K562 (cell line): ENCODE measurements around the gene PBX2. TPM values are rescaled to one million over a fixed set of nuclear protein-coding genes. Genes with fewer than 3 reads are reported as not detected.

Experiments used
- ATAC-seq: fragments of 200-7000 bp; cut with Tn5 transposase; 3 replicates; pipeline ENCODE4 v1.9.1; 2020; ENCODE audit warnings: moderate library complexity
- BruUV-seq: library from RNA; stranded (reverse); fragments of 400-500 nt; replicated peaks from 2 replicates; lab custom pipeline; 2021; lab: Mats Ljungman, UMichigan
- CTCF ChIA-PET: fragments of 300-600 bp; formaldehyde crosslinking; extraction: SDS; loops from one replicate; lab custom pipeline; 2021; ENCODE audit warnings: low intra/inter-chr PET ratio; lab: Yijun Ruan, JAX
- POLR2A ChIA-PET: fragments of 300-600, 350-650 bp; sonication (Branson Sonifier 250); formaldehyde crosslinking; extraction: SDS; loops from one replicate; lab custom pipeline; 2021; ENCODE audit warnings: antibody characterized with exemption, inconsistent platforms; lab: Yijun Ruan, JAX
- DNase-seq, 4 experiments: peaks; one replicate each; pipeline versions ENCODE4 v3.0.0 to v3.0.0-alpha.2; 2011 to 2018; ENCODE audit warnings: low spot score in 3 of 4, mixed read lengths in 3 of 4; ENCODE audit errors: extremely low read depth in 1 of 4
- FAIRE-seq: peaks from 2 replicates; lab custom pipeline; 2011; peaks lifted over from hg19 to GRCh38; lab: Jason Lieb, UNC
- H2AFZ ChIP-seq: 2 replicates; pipeline ENCODE4 v1.6.0; 2011; ENCODE audit warnings: low read depth, low read length, control low read depth, inconsistent platforms
- H3K27ac ChIP-seq: fragments of 200-600 bp; 3 replicates; pipeline ENCODE4 v1.8.0; 2011; ENCODE audit warnings: low read depth, mild to moderate bottlenecking, control low read depth, inconsistent platforms, low read length, moderate library complexity, mixed read lengths; ENCODE audit errors: extremely low read depth
- H3K27me3 ChIP-seq, 2 experiments: fragments of 300-600 bp in 1 of 2; 2 replicates in 1 of 2; 3 replicates in 1 of 2; pipeline versions ENCODE4 v1.6.0 to v1.8.0; 2011; ENCODE audit warnings: inconsistent platforms in 2 of 2, low read length in 2 of 2, mild to moderate bottlenecking in 1 of 2, mixed read lengths in 1 of 2, moderate library complexity in 1 of 2; ENCODE audit not compliant: control insufficient read depth in 2 of 2, insufficient read depth in 2 of 2
- H3K36me3 ChIP-seq: fragments of 300-600 bp; 3 replicates; pipeline ENCODE4 v1.8.0; 2011; ENCODE audit warnings: mild to moderate bottlenecking, low read length, inconsistent platforms; ENCODE audit not compliant: control insufficient read depth, insufficient read depth
- H3K4me1 ChIP-seq, 2 experiments: fragments of 200-600 bp in 1 of 2; replicated peaks in 1 of 2; 2 replicates in 1 of 2; 3 replicates in 1 of 2; pipeline versions ENCODE4 v1.5.1 to v1.8.0; 2011; ENCODE audit warnings: inconsistent platforms in 2 of 2, low read length in 2 of 2, mild to moderate bottlenecking in 1 of 2, mixed read lengths in 1 of 2, moderate library complexity in 1 of 2; ENCODE audit not compliant: control insufficient read depth in 2 of 2, insufficient read depth in 2 of 2
- H3K4me2 ChIP-seq: 2 replicates; pipeline ENCODE4 v1.6.1; 2011; ENCODE audit warnings: low read length, control low read depth, inconsistent platforms, mixed read lengths; ENCODE audit not compliant: insufficient read depth
- H3K4me3 ChIP-seq: fragments of 200-600 bp; sonication (generic), shearing (Covaris generic); 2 replicates; pipeline ENCODE4 v1.5.1; 2016; ENCODE audit warnings: control low read depth, inconsistent platforms
- H3K79me2 ChIP-seq: fragments of 200-600 bp; 3 replicates; pipeline ENCODE4 v1.8.0; 2011; ENCODE audit warnings: low read length, inconsistent platforms; ENCODE audit not compliant: control insufficient read depth, insufficient read depth
- H3K9ac ChIP-seq, 2 experiments: 2 replicates each; pipeline versions ENCODE4 v1.6.0 to v1.6.1; 2011; ENCODE audit warnings: low read depth in 2 of 2, low read length in 2 of 2, control low read depth in 1 of 2, inconsistent platforms in 1 of 2, mild to moderate bottlenecking in 1 of 2, mixed read lengths in 1 of 2; ENCODE audit not compliant: insufficient read depth in 1 of 2
- H3K9me1 ChIP-seq: one replicate; pipeline ENCODE4 v1.6.0; 2011; ENCODE audit warnings: inconsistent platforms, mild to moderate bottlenecking, low read length, moderate library complexity; ENCODE audit not compliant: control insufficient read depth, insufficient read depth
- H3K9me3 ChIP-seq: replicated peaks from 2 replicates; pipeline ENCODE4 v1.5.1; 2011; ENCODE audit warnings: low read depth, low read length, inconsistent platforms; ENCODE audit not compliant: control insufficient read depth, insufficient read depth
- H4K20me1 ChIP-seq: replicated peaks from 2 replicates; pipeline ENCODE4 v1.6.1; 2011; ENCODE audit warnings: low read length, inconsistent platforms, mixed read lengths; ENCODE audit not compliant: control insufficient read depth, insufficient read depth
- CC2D1A ChIP-seq: fragments of 450-650 bp; IDR thresholded peaks from 2 replicates; pipeline ENCODE4 v1.6.1; 2017; ENCODE audit warnings: mild to moderate bottlenecking
- ETV5 ChIP-seq: sonication (generic); formaldehyde crosslinking; IDR thresholded peaks from 2 replicates; pipeline ENCODE4 v1.4.0; 2020; ENCODE audit warnings: low read depth, mild to moderate bottlenecking, missing genetic modification reagents
- FIP1L1 ChIP-seq: fragments of 200-400 bp; formaldehyde crosslinking; IDR thresholded peaks from 2 replicates; pipeline ENCODE4 v1.6.1; 2018; ENCODE audit warnings: mild to moderate bottlenecking, low read depth, low read length; ENCODE audit not compliant: poor library complexity, severe bottlenecking
- KLF10 ChIP-seq: fragments of 250-450 bp; sonication (Bioruptor Pico); IDR thresholded peaks from 2 replicates; pipeline ENCODE4 v1.6.1; 2021; ENCODE audit warnings: matching md5 sums
- LEF1 ChIP-seq: fragments of 450-650 bp; IDR thresholded peaks from 2 replicates; pipeline ENCODE4 v1.6.1; 2016; ENCODE audit warnings: mild to moderate bottlenecking
- MYBL2 ChIP-seq, 2 experiments: fragments of 450-650 bp in 1 of 2; sonication (generic) in 1 of 2; formaldehyde crosslinking in 1 of 2; IDR thresholded peaks; 2 replicates each; pipeline versions ENCODE4 v1.6.1 to v1.8.1; 2017 to 2022; ENCODE audit warnings: borderline replicate concordance in 1 of 2, inconsistent platforms in 1 of 2, low read depth in 1 of 2, mild to moderate bottlenecking in 1 of 2, missing genetic modification reagents in 1 of 2, moderate library complexity in 1 of 2
- POLR3G ChIP-seq: IDR thresholded peaks from 2 replicates; pipeline ENCODE4 v1.6.1; 2011; ENCODE audit not compliant: insufficient read length, insufficient replicate concordance; ENCODE audit errors: extremely low read depth
- RAD21 ChIP-seq, 2 experiments: fragments of 250-450 bp in 1 of 2; fragments of 450-650 bp in 1 of 2; sonication (Bioruptor Pico) in 1 of 2; formaldehyde crosslinking in 1 of 2; IDR thresholded peaks in 1 of 2; conservative IDR thresholded peaks in 1 of 2; 2 replicates each; pipeline versions ENCODE4 v1.4.0 to v1.8.0; 2020 to 2022; ENCODE audit warnings: mild to moderate bottlenecking in 2 of 2, moderate library complexity in 1 of 2
- RAD51 ChIP-seq: fragments of 450-650 bp; IDR thresholded peaks from 2 replicates; pipeline ENCODE4 v1.7.1; 2016; ENCODE audit warnings: low read depth, mild to moderate bottlenecking, borderline replicate concordance
- RB1 ChIP-seq: fragments of 450-650 bp; IDR thresholded peaks from 2 replicates; pipeline ENCODE4 v1.6.1; 2017; ENCODE audit warnings: low read depth, mild to moderate bottlenecking
- SMC3 ChIP-seq: conservative IDR thresholded peaks from 2 replicates; pipeline ENCODE4 v1.6.1; 2011; ENCODE audit warnings: low read depth, low read length, improper control_type of control experiment; ENCODE audit not compliant: insufficient read depth
- STAG1 ChIP-seq: sonication (generic); formaldehyde crosslinking; IDR thresholded peaks from 2 replicates; pipeline ENCODE4 v1.5.0; 2020; ENCODE audit warnings: missing genetic modification reagents, borderline replicate concordance
- WHSC1 ChIP-seq: IDR thresholded peaks from one replicate; pipeline ENCODE4 v1.6.1; 2012; ENCODE audit warnings: low read length, control low read depth, inconsistent platforms
- ZBTB7A ChIP-seq: IDR thresholded peaks from 2 replicates; pipeline ENCODE4 v1.6.1; 2011; ENCODE audit warnings: low read depth, mild to moderate bottlenecking, low read length, moderate library complexity, borderline replicate concordance; ENCODE audit not compliant: control insufficient read depth
- ZNF24 ChIP-seq: fragments of 450-650 bp; IDR thresholded peaks from 2 replicates; pipeline ENCODE4 v1.6.1; 2016
- ZNF583 ChIP-seq: fragments of 250-450 bp; sonication (Bioruptor Pico); IDR thresholded peaks from 2 replicates; pipeline ENCODE4 v1.4.0; 2020
- whole genome bisulfite sequencing: fragments of 100-300 bp; shearing (Covaris generic); methylation state at CpG from one replicate; pipeline ENCODE4 v1.1.6; 2016; ENCODE audit warnings: low coverage, mixed read lengths; ENCODE audit not compliant: insufficient coverage; ENCODE audit errors: missing lambda C conversion rate; 5-methylcytosine and 5-hydroxymethylcytosine counted together
- in situ Hi-C: fragments of 300-500 bp; cut with MboI; formaldehyde crosslinking; loops from 4 replicates; pipeline ENCODE4 v1.15.0; 2018; ENCODE audit warnings: inconsistent platforms, mixed read lengths
- intact Hi-C: fragments of 100-400 bp; cut with micrococcal nuclease; formaldehyde crosslinking; loops from 2 replicates; pipeline ENCODE4 v1.14.2; 2022
- polyA plus RNA-seq, 8 experiments: library from polyadenylated mRNA; depleted of rRNA in 4 of 8; stranded (reverse) in 5 of 8; unstranded in 3 of 8; fragments of >200 nt; fragmentation: Nextera tagmentation in 2 of 8; fragmentation: Illumina TruSeq in 1 of 8; extraction: Ambion mirVana in 2 of 8; extraction: Trizol in 1 of 8; gene quantifications; 2 replicates each; pipeline versions ENCODE4 v1.2.1 to v1.2.3, GENCODE V29; 2011 to 2014; ENCODE audit warnings: inconsistent platforms in 1 of 8, missing spikeins in 1 of 8
- total RNA-seq, 7 experiments: library from RNA; depleted of rRNA in 6 of 7; stranded (reverse); fragments of >200 nt in 6 of 7; fragmentation: Illumina TruSeq in 2 of 7; extraction: Trizol in 2 of 7; gene quantifications; 2 replicates each; pipeline versions ENCODE4 v1.2.1 to v1.2.3, GENCODE V29; 2011 to 2021; ENCODE audit warnings: low replicate concordance in 1 of 7

The PBX2 gene
- total and polyA plus RNA-seq, 9 of the 15 experiments (the other 6 are each of a cell fraction or from before 2014, with no cell fraction given), result 1.9 to 134 (median 62.5) TPM

GRCh38 chr6:32239462-32239861 is 49.5 kb upstream of the PBX2 start:
- Histone ChIP-seq H3K27me3 (peaks cover 8 to 21% of the 10 kb centered on the region in 2 experiments; a peak in 4 of 5 replicates), H3K36me3 (no peaks in the 10 kb centered on the region), H2AFZ (no peak overlapping the region), H4K20me1 (no peaks in the 10 kb centered on the region), H3K79me2 (no peaks in the 10 kb centered on the region), H3K9me1 (no peaks in the 10 kb centered on the region)
- FAIRE-seq (no peak), ATAC-seq (no peak)
- intact Hi-C loops, result no loop called here
- CTCF ChIA-PET, result no interaction called here
- BruUV-seq, result no TSS peak
- TF ChIP-seq POLR3G, result no peak
- no peak for TF ChIP-seq LEF1
- TF ChIP-seq ZNF24, result no peak
- TF ChIP-seq ZNF583, result no peak
- no peak for TF ChIP-seq FIP1L1
- TF ChIP-seq KLF10, result no peak
- TF ChIP-seq, all 486 proteins: peak for 0
- no peaks in the 10 kb centered on the region for H3K4me1 ChIP-seq
- H3K9ac ChIP-seq, result no peak overlapping the region
- no peak for DNase-seq
- H3K27ac ChIP-seq, result no peak overlapping the region
- in situ Hi-C loops, result no loop called here
- WGBS, result 4% methylated on average over 2 of the region's 2 CpGs
- no peak overlapping the region for H3K4me2 ChIP-seq
- no peak overlapping the region for H3K4me3 ChIP-seq
- no peaks in the 10 kb centered on the region; the same call in 1 of the 2 replicates for H3K9me3 ChIP-seq
- POLR2A ChIA-PET, result interaction anchor here (0.6 to 1.3 kb wide), 2 partner anchors 10 to 599 kb away, joined by 3 to 4 read pairs; no protein-coding TSS in a partner anchor

DNA sequence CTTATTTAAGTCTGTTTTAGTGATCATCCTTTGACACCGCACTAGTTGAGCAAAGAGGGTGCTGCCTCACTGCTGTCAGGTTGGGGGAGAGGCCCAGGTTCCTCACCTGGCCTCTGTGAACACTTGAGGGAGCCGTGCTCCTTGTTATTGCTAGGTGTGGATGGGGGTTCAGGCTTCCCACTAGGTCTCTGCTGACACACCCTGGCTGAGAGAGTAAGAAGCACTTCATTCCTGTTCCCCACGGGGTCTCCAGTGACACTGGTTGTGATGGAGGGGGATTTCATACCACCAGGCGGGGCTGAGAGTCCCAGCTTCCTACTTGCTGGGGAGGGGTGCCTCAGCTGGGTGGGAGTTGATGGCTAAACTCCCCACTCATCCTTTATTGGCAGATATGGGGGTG is 44.9 kb upstream of the PBX2 start:
- H3K79me2 ChIP-seq, result no peaks in the 10 kb centered on the region
- no peak overlapping the region for H3K4me2 ChIP-seq
- CTCF ChIA-PET, result no interaction called here
- TF ChIP-seq STAG1 (CRISPR knock-in tag) (peak; percentile 59; the same call in 1 of the 2 replicates), WHSC1 (no peak), MYBL2 (IDR thresholded peaks at IDR 0.05; ENCODE audit: low read depth) (no peak), MYBL2 (CRISPR knock-in tag; IDR thresholded peaks at IDR 0.05; ENCODE audit: borderline replicate concordance) (no peak), CC2D1A (0 out of 2 replicates have a peak, but pooled peaks have one; percentile 24), RB1 (peak; percentile 33; the same call in 1 of the 2 replicates), ZBTB7A (peak; percentile 32; the same call in 1 of the 2 replicates), RAD51 (no peak), ETV5 (no peak), RAD21 (CRISPR knock-in tag; conservative IDR thresholded peaks at IDR 0.05 in 1 of 2, IDR thresholded peaks at IDR 0.05 in 1 of 2) (peak in 1 of 2 experiments; percentile 74; a peak in 2 of 4 replicates), SMC3 (peak; percentile 40; the same call in 1 of the 2 replicates)

More for the DNA sequence above, 44.9 kb upstream of the PBX2 start:
- H3K36me3 ChIP-seq, result no peaks in the 10 kb centered on the region
- POLR2A ChIA-PET, result interaction anchor here (0.8 kb wide), 1 partner anchor 10 kb away, joined by 5 read pairs; no protein-coding TSS in a partner anchor
- peak in 2 of 4 experiments; percentile 62 to 63 for DNase-seq
- peaks cover 3 to 8% of the 10 kb centered on the region in 2 experiments; a peak in 2 of 5 replicates for H3K27me3 ChIP-seq
- WGBS, result 1% methylated on average over 4 of the region's 4 CpGs
- H3K9me3 ChIP-seq, result no peaks in the 10 kb centered on the region; the same call in 1 of the 2 replicates
- H4K20me1 ChIP-seq, result no peaks in the 10 kb centered on the region
- ATAC-seq, result peak; percentile 95
- no peak for FAIRE-seq
- no peak overlapping the region for H2AFZ ChIP-seq
- BruUV-seq, result no TSS peak
- no peak overlapping the region for H3K4me3 ChIP-seq
- H3K27ac ChIP-seq, result no peak overlapping the region
- intact Hi-C loops, result loop anchor here (1.0 kb wide), 2 partner anchors 40 to 116 kb away; no protein-coding TSS in a partner anchor
- H3K9me1 ChIP-seq, result no peaks in the 10 kb centered on the region
- peak overlapping the region in 1 of 2 experiments; percentile 6; a peak in 1 of 4 replicates for H3K9ac ChIP-seq
- no peaks in the 10 kb centered on the region for H3K4me1 ChIP-seq
- in situ Hi-C loops, result no loop called here
